GM19467 (cell line): ENCODE measurements around the gene PNMT.

Source experiments
- ATAC-seq: cut with Tn5 transposase; IDR thresholded peaks from one replicate; pipeline ENCODE4 v1.9.1; 2021; ENCODE audit warnings: mild to moderate bottlenecking, moderate library complexity; ENCODE audit not compliant: unreplicated experiment

Gene PNMT

DNA sequence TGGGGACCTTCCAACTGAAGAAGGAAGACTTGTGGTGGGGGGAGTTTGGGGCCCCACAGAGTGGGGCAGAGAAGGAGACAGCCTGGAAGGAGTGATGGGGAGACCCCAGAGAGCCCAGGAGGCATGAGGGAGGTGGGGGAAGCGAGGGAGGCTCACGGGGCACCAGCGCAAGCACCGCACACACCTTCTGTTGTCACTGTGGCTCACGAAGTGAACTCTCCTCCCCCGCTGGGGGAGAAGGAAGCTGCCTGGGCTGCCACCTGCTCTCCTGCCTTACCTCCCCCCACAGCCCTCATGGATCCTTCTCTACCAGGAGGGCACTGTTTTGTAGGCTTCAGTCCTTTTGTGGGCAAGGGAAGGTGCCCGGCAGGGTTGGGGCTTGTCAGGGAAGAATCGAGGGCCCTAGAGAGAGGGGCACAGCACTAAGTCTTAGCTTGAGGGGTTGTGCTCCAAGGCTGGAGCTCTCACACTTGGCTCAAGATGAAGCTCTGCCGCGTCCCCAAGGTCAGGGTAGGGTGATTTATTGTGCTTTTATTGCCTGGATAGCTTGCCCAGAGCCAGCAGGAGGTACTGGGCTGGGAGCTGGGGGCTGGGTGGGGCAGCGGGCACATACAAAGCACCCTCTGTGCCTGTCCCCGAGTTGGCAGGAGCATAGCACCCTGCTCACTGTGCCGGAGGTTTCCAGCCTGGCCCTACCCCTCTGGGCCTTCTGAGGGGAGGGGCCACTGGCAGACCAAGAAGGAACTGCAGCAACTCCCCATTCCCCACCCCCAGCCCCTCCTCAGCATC, 35.9 kb upstream of the PNMT start:
- ATAC-seq: no peak

DNA sequence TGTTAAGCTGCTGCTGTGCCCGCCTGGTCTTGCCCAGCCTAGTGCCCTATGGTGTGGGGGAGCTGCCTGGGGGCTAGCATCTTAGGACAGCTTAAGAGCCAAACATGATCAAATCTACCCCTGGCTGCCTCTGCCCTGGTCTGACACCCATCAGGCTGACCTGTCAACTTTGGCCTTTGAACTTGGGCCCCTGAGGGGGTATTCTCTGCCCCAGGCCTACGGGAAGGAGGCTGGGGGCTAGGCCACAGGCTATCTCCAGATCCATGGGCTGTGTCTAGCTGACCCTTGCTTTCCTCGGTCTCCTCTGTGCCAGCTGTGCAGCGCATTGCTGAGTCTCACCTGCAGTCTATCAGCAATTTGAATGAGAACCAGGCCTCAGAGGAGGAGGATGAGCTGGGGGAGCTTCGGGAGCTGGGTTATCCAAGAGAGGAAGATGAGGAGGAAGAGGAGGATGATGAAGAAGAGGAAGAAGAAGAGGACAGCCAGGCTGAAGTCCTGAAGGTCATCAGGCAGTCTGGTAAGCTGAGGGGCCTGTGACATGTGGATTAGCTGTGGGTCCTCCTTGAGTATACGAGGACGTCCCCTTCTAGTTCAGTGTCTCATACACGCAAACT, 34.6 kb upstream of the PNMT start:
- no peak for ATAC-seq

DNA sequence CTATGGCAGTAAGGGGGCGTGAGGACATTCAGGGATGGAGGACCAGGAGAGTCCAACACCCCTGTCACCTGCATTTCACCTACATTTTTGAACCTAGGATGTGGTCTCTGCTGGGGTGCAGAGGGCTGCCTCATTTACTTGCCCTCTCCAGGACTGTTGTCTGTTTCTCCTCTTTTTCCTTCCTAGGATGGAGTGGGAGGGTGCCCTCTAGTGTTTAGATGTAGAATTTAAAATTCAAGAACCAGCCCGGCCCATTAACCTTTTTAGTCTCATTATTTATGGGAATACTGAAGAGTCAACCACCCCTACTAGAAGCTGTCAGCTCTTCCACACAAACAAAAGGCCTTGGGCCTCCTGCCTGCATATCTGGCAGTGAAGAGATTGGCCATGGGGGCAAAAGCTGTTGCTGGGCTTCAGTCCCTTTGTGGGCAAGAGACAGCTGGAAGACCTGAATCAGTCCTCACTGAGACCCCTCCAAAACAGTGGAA, 33.8 kb upstream of the PNMT start:
- no peak for ATAC-seq

DNA sequence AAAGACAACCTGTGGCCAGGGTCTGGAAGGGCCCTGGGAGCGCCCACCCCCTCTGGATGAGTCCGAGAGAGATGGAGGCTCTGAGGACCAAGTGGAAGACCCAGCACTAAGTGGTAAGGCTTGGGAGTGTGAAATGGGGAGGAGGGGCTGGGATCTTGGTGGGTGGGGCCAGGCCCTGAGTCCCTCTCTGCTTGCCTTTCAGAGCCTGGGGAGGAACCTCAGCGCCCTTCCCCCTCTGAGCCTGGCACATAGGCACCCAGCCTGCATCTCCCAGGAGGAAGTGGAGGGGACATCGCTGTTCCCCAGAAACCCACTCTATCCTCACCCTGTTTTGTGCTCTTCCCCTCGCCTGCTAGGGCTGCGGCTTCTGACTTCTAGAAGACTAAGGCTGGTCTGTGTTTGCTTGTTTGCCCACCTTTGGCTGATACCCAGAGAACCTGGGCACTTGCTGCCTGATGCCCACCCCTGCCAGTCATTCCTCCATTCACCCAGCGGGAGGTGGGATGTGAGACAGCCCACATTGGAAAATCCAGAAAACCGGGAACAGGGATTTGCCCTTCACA, 32.6 kb upstream of the PNMT start:
- ATAC-seq: no peak

DNA sequence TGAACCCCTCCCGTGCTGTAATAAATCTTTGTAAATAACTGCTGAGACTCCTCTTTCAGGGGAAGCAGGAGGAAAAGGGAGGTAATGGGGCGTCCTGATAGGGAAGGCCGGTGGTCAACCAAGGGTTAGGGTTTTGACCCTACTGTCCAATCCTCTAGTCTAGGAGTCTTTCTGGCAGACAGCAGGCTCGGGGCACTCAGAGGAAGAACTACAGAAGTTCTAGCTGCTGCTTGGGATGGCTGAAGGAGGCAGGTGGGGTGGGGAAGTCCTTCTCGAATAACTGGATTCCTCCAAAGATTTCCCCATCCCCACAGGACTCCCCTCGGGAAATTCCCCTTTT, 31.7 kb upstream of the PNMT start:
- ATAC-seq: no peak

DNA sequence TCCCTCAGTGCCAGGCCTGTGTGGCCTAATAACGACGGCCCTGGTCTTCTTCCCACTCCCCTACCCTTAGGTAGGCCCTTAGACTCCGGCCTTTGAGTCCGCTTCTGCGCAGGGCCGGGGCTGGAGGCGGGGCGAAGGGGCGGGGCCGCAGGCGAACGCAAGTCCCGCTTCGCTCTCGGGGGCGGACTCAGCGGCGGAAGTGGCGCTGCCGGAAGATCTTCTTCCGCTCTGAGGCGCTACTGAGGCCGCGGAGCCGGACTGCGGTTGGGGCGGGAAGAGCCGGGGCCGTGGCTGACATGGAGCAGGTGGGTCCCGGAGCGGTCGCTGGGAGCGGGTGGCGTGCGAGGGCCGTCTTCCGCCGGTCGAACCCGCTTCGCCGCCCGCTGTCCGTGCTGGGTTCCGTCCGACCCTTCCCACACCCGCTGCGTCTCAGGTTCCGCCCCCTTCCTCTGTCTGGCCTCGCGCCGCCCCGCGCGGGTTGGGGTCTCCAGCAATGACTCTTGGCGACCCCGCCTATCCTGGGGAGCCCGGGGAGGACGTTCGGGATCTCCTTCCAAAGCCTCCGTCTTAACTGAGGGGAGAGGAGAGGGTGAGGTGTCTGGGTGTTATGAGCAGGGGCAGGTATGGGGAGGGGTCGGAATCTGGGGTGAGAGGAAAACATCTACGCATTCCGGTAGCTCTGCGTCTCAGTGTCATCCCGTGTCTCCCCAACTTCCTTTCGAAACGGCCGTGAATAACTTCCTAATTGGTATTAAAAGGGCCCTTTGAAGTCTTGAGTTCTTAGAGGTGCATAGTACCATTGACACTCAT, 31.1 kb upstream of the PNMT start, which contains the start of gene STARD3:
Gene STARD3, plus strand, starts transcription at position 218 of the 810 bp plus-strand sequence. CDS start 16,388 bp downstream, outside the sequence.
- ATAC-seq: peak; percentile 70

DNA sequence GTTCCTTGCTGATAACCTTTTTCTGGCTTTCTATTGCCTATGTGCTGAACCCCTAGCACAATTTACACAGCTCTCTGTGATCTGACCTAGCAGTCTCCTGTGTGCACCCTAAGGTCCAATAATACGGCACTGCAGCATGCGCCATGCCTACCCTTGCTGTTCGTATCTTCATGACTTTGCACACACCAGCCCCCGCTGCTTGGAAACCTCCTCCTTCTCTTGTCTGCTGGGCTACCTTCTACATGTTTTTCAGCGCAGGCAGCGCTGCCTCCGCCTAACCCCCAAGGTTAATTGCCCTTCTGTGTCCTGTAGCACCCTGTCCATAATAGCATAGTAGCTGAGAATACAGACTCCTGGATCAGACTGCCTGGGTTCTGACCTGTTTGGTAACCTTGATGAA, 29.9 kb upstream of the PNMT start:
- ATAC-seq: no peak

DNA sequence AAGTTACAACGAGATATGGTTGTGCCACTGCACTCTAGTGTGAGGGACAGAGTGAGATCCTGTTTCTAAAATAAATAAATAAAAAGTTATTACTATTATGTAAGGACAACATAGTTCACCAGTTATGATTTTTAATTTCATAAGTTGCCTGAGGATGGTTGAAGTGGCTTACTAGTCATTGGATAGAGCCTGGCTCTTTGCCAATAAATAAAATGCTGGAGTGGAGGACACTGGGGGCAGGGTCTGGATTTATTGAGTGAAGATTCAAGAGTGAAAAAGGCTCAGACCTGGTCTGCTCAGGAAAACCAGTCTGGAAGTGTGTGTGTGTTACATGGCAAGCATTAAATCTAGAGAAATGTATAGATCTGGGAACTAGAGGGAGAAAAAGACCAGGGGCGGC, 29.2 kb upstream of the PNMT start:
- no peak for ATAC-seq

DNA sequence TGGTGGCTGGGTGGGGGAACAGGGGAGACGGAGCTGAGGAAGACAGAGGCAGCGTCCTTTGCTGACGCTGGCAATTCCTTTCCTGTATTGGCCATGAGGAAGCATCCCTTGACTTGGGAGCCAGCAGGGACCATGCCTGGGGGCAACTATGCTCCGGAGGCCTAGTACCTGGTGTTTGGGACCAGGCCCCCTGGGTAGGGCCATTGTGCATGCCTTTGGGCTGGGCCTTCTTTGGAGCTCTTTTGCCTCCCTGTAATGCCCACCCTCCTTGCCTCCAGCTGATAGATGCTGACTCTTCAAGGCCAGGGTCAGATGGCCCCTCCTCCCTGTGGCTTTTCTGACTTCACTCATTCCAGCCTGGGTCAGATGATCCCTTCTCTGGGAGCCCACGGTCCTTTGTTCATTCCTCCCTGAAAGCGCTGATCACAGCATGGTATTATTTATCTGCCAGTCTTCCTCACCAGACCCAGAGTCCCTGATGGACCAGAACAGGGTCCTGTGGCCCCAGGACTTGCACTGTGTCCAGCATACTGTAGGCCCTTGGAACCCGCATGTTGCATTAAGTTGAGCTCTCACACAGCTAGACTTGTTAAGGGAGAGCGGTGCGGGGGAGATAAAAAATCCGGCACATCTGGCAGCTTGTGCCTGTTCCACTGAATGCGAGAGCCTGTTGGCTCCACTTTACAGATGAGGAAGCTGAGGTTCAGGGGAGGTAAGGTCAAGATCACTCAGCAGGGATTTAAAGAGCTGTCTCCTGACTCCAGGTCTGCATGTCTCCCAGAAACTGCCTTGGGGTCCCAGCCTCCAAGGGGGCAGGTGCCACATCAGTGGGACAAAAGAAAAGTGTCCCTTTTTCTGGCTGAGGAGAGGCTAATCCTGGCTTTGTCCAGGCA, 28.4 kb upstream of the PNMT start:
- ATAC-seq: no peak

DNA sequence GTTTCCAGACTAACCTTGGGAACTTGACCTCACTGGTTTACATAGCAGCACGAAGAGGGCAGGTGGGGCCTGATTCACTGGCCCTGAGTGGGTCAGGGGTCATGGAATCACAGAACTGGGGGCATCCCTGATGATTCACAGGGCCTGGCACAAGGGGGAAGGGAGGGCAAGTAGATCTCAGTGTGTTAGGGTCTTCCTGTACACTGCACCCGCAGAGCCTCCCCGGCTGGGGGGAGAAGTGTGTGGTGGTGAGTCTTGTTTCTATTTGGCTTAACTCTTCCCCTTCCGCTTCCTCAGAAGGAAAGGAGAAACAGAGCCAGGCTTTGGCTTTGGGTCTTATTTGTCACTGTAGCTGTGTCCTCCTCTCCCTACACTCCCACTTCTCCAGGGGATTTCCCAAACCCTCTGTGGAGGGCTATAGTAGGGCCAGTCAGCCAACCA, 27.6 kb upstream of the PNMT start:
- no peak for ATAC-seq

DNA sequence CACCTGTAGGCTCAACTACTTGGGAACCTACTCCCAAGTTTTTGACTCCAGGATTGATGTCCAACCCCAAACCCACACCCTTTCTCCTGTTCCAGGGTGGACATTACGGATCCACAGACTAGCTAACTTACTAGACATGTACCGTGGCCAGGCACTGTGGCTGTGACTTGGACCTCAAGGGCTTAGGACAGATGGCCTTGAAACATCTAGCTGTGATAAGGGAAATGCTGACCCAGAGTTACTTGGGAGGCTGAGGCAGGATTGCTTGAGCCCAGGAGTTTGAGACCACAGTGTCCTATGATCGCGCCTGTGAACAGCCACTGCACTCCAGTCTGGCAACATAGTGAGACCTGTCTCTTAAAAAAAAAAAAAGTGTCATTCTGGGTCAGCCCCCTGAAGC, 27.2 kb upstream of the PNMT start:
- ATAC-seq: no peak

DNA sequence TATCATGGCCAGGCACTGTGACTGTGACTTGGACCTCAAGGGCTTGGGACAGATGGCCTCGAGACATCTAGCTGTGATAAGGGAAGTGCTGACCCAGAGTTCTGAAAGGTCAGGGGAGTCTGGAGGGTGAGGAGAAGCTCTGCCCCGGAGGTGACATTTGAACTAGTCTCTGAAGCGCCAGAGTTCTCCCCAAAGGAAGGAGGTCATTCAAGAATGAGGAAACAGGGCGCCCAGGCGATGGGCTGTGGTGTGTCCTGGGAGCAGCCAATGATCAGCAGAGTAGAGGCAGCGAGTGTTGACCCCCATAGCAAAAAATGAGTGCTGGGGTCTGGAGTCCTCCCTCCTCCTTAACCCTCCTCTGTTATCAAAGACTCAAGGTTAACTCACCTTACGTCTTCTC, 26.4 kb upstream of the PNMT start:
- ATAC-seq: no peak

DNA sequence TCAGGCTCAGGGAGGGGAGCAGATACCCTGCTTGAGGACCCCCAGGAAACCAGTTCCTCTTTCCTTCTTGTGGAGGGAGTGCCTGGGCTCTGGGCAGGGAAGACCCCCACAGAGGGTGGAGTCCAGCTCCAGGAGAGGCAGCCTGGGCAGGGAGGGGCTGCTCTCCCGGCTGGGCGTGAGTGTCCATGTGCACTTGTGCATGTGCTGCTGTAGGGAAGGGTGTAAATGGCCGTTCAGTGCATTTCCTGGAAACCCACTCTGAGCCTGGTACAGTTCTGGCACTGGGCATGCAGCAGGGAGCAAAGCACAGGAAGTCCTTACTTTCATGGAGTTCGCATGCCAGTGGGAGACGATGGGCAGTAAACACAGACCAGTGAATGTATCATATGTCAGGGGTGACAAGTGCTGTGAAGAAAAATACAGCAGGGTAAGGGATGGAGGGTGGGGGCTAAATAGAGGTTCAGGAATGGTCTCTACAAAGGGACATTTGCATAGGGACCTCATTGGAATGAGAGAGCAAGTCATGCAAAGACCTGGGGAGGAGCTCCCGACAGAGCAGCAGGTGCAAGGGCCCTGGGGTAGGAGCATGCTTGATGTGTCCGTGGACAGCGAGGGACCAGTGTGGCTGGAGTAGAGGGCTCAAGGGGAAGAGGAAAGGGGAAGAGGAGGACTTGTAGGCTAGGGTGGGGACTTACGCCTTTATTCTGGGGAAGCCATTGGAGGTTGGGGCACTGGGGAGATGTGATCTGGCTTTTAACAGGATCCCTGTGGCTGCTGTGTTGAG, 25.8 kb upstream of the PNMT start:
- ATAC-seq: no peak

DNA sequence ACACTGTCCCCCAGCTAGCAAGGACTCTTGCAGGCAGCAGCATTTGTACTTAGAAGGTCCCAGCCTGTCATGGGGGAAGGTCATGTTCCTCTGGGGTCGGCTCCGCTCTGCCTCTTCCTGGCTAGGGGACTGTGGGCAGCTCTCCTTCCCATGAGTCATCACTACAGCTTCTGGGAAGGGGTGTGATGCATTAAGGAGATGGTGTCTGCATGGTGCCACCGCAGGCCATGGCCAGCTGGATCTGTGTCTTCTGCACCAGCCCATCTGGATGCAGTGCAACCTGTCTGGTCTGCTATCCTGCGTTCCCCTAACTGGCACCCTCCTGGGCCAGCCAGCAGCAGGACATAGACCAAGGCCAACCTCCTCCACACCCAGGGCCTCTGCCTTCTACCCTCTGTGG, 25.0 kb upstream of the PNMT start:
- ATAC-seq: no peak

DNA sequence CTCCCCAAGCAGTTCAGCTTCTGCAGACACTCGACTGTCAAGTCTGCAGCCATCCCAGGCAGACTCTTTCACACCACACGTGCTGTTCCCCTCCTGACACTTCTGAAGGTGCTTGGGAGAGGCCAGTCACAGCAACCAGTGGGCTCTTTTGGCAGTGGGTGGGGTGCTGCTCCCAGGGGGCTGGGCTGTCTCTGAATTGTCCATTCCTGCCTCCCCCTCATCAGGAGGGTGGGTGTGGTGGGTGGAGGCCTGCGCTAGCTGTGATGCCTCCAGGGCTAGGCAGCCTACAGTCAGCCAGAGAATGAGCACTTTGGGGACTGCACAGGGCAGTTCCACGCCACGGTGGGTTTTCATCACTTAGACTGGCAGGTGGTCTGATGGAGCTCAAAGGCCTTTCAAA, 21.0 kb upstream of the PNMT start:
- no peak for ATAC-seq

DNA sequence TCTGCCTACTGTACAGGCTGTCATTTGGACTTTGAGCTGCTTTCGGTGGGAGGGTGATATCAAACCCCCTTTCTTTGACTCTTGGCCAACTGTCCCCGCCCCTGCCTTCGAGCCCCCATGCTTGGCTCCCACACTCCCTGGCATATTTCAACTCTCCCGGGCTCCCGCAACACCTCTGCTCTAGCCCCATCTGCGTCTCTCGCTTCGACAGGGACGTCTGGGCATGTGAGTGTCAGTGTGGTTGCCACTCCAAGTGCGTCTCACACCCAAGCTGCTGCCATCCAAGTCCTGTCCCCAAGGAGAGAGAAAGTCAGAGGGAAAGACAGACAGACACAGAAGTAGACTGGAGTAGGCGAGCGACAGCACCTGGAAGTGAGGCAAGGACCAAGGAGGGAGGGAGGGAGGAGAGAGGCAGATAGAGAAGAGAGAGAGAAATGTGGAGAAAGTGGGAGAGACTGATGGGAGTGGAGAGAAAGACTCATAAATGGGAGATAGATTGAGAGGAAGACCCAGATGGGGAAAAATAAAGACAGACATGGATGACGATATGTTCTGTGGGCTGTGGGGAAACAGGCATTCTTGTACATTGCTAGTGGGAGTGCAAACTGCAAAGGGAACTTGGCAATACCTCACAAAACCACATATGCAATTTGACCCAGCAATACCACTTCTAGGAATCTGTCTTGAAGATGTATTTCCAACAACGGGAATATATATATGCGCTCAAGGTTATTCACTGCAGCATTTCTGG, 19.5 kb upstream of the PNMT start:
- no peak for ATAC-seq

DNA sequence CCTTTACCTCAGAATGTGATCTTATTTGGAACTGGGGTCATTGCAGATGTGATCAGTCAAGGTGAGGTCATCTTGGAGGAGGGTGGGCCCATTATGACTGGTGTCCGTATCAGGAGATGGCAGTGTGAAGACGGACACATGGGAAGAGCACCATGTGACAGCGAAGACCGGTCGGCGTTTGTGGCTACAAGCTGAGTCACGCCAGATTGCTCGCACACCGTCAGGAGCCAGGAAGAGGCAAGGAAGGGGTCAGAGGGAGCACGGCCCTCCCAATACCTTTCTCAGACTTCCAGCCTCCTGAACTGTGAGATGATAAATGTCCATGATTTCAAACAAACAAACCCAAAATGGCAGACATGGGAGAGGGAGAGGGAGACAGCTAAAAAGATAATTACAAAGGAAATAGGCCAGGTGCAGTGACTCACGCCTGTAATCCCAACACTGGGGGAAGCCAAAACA, 18.1 kb upstream of the PNMT start:
- ATAC-seq: no peak

DNA sequence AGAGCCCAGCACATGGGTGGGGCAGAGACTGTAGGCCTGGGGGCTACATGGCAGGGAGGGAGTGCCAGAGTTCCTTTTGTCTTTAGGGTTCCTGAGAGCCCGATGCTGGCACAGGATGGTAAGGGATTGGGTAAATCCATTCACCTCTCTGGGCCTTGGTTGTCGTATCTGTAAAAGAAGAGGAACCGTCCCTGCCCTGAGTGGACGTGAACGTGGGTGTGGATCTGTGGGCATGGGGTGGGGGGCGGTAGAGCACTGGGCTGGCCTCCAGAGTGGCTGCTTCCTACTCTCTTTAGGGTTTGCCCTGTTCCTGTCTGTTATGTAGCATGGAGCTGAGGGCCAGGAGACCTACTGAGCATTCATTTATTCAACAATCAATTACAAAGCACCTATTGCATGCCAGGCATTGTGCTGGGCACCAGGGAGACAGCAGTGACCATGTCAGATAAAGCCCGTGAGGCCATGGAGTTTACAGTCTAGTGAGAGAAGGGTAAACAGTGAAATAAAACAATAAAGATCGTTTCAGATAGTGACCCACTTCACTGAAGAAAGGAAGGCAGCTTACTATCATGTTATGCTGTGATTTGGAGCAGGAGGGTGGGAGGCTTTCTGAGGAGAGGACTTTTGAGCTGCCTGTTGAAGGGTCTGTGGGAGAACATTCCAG, 16.2 kb upstream of the PNMT start:
- ATAC-seq: no peak
